ENCODE results near the gene REG4. TPM values are rescaled to one million over a fixed set of nuclear protein-coding genes. Genes with fewer than 3 reads are reported as not detected.

REG4 gene
- total and polyA plus RNA-seq, 11 donors = 0.07 TPM; not detected in 10

GRCh38 chr1:119808972-119809550 lies 2.2 kb downstream of the REG4 start:
- 1 to 4% (median 3%) methylated on average over 6 of the region's 6 CpGs for WGBS, 4 donors
- ATAC-seq (peak in 3 of 4 donors; percentile 72 to 85 (median 81)), DNase-seq (peak; percentile 51 to 74 (median 68))
- intact Hi-C loops (cut with DNase I) = loop anchor here in 5 of 10 donors (2.0 to 10.0 kb wide), 4 partner anchors 64 to 67 kb away; no protein-coding TSS in a partner anchor
- Histone ChIP-seq H3K27ac (no peak overlapping the region), H3K9me3 (no peaks in the 10 kb centered on the region), H3K4me1 (no peaks in the 10 kb centered on the region), H3K4me3 (no peak overlapping the region), H3K36me3 (no peaks in the 10 kb centered on the region), H3K27me3 (peaks cover 0 to 19% (median 0%) of the 10 kb centered on the region in 9 donors)
- TF ChIP-seq CTCF (IDR thresholded peaks at IDR 0.05) (peak; percentile 70 to 94 (median 83)), POLR2A (IDR thresholded peaks at IDR 0.05) (no peak)

DNA sequence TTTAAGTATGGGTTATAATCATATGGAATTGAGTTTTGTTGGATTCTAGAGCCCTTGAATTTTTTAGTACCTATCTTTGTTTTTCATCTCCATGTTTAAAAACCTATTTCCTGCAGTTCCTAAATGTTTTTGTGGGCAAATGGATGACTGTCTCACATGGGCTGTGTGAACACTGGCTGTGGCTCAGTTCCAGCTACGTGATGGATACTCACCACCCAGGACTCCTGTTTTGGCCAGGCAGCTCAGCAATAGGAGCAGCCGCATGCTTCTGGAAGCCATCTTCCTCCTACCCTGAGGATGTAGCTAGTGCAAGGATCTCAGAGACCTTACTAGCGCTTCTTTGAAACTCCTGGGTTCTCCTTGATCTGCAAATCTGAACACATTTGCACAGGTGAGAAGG lies 2.8 kb downstream of the REG4 start:
- intact Hi-C loops (cut with DNase I) = loop anchor here in 5 of 10 donors (2.0 to 10.0 kb wide), 4 partner anchors 64 to 66 kb away; no protein-coding TSS in a partner anchor
- Histone ChIP-seq H3K4me3 (no peak overlapping the region), H3K27me3 (peaks cover 0 to 19% (median 0%) of the 10 kb centered on the region in 9 donors), H3K27ac (no peak overlapping the region), H3K4me1 (no peaks in the 10 kb centered on the region), H3K36me3 (no peaks in the 10 kb centered on the region), H3K9me3 (no peaks in the 10 kb centered on the region)
- DNase-seq (no peak), ATAC-seq (no peak)
- TF ChIP-seq CTCF (IDR thresholded peaks at IDR 0.05) (no peak), POLR2A (IDR thresholded peaks at IDR 0.05) (no peak)
- 43 to 55% (median 47%) methylated on average over 3 of the region's 3 CpGs for WGBS, 4 donors

GRCh38 chr1:119806489-119806888 lies 4.8 kb downstream of the REG4 start:
- WGBS, 4 donors = 68 to 74% (median 72%) methylated on average over 4 of the region's 4 CpGs
- H3K36me3 ChIP-seq = no peaks in the 10 kb centered on the region
- TF ChIP-seq CTCF (IDR thresholded peaks at IDR 0.05) = no peak
- no peak for TF ChIP-seq POLR2A (IDR thresholded peaks at IDR 0.05)
- H3K9me3 ChIP-seq = no peaks in the 10 kb centered on the region
- H3K4me3 ChIP-seq = no peak overlapping the region
- H3K27ac ChIP-seq = no peak overlapping the region
- intact Hi-C loops (cut with DNase I) = loop anchor here in 3 of 10 donors (5.0 to 10.0 kb wide), 2 partner anchors 62 to 64 kb away; no protein-coding TSS in a partner anchor
- peaks cover 0 to 19% (median 0%) of the 10 kb centered on the region in 9 donors for H3K27me3 ChIP-seq
- no peaks in the 10 kb centered on the region for H3K4me1 ChIP-seq
- DNase-seq = no peak
- ATAC-seq = no peak

GRCh38 chr1:119805746-119806145 lies 5.5 kb downstream of the REG4 start:
- no peaks in the 10 kb centered on the region for H3K9me3 ChIP-seq
- no peak overlapping the region for H3K4me3 ChIP-seq
- DNase-seq = no peak
- intact Hi-C loops (cut with DNase I) = loop anchor here in 3 of 10 donors (5.0 to 10.0 kb wide), 2 partner anchors 61 to 63 kb away; no protein-coding TSS in a partner anchor
- H3K36me3 ChIP-seq = no peaks in the 10 kb centered on the region
- no peak overlapping the region for H3K27ac ChIP-seq
- TF ChIP-seq CTCF (IDR thresholded peaks at IDR 0.05) (no peak), POLR2A (IDR thresholded peaks at IDR 0.05) (no peak)
- no peak for ATAC-seq
- H3K4me1 ChIP-seq = no peaks in the 10 kb centered on the region
- WGBS, 4 donors = 89 to 93% (median 90%) methylated on average over 13 of the region's 13 CpGs
- H3K27me3 ChIP-seq = peaks cover 0 to 19% (median 0%) of the 10 kb centered on the region in 9 donors

Measured in heart left ventricle (tissue), 16 donors.